Omental fat pad (tissue), 4 donors: ENCODE data around the gene DHRS7. TPM values are rescaled to one million over a fixed set of nuclear protein-coding genes. Genes with fewer than 3 reads are reported as not detected.

ENCODE experiments used
- ATAC-seq: fragments of 150-250 bp; one replicate; pipeline ENCODE4 v1.9.1; 2016; ENCODE audit warnings: mild to moderate bottlenecking, moderate library complexity; ENCODE audit not compliant: low FRiP score
- DNase-seq: peaks from one replicate; pipeline ENCODE4 v3.0.0-alpha.2; 2019; ENCODE audit warnings: low spot score
- CTCF ChIP-seq, 3 donors: fragments of 450-650 bp; IDR thresholded peaks; one replicate each; pipeline ENCODE4 v1.5.1; 2016 to 2017; ENCODE audit warnings: antibody characterized with exemption in 3 of 3, mild to moderate bottlenecking in 3 of 3, moderate library complexity in 2 of 3
- total RNA-seq, 4 donors: library from RNA; depleted of rRNA; stranded (reverse); fragments of >200 nt; gene quantifications; one replicate each; pipeline ENCODE4 v1.1.0, GENCODE V29; 2016

DHRS7 gene
- total RNA-seq, 4 donors from 2014 or later = 56.0 to 82.9 (median 68.4) TPM

- no peak for TF ChIP-seq CTCF (IDR thresholded peaks at IDR 0.05)
- ATAC-seq (no peak), DNase-seq (no peak)
These were observed 70.8 kb downstream of the DHRS7 start for GRCh38 chr14:60094306-60094897.

Other genes starting within 250 kb of the DHRS7 start
- under 1 TPM in 2 of 4 donors, not detected in 2; 0.16 to 0.25 TPM for gene LRRC9, start 245.3 kb downstream of the DHRS7 start, total RNA-seq
- gene PCNX4, start 73.5 kb downstream of the DHRS7 start, total RNA-seq = 10 to 100 TPM; 42.3 to 70.5 (median 53.3) TPM
- gene PPM1A, start 83.8 kb upstream of the DHRS7 start, total RNA-seq = 10 to 100 TPM; 37.2 to 53.8 (median 38.9) TPM